Adrenal gland (tissue), 5 donors: ENCODE results near the gene PZP.

Experiments
- CTCF ChIP-seq, 6 experiments: fragments of 450-650 bp in 4 of 6; fragments of 200-600 bp in 2 of 6; sonication (generic) in 1 of 6; IDR thresholded peaks; 1 replicate in 5 of 6; 2 replicates in 1 of 6; pipeline versions ENCODE4 v1.5.1 to v1.8.0; 2016 to 2021; ENCODE audit warnings: antibody characterized with exemption in 6 of 6, mild to moderate bottlenecking in 2 of 6, moderate library complexity in 1 of 6
- POLR2A ChIP-seq, 2 donors: fragments of 450-650 bp; IDR thresholded peaks; one replicate each; pipeline ENCODE4 v1.6.1; 2017; ENCODE audit warnings: antibody characterized with exemption in 2 of 2, mild to moderate bottlenecking in 2 of 2, moderate library complexity in 1 of 2
- donor health status: DM: no; HTN: no; CAD: no.

GRCh38 chr12:9237286-9237685, 29.1 kb upstream of the PZP start:
- TF ChIP-seq CTCF (IDR thresholded peaks at IDR 0.05) (no peak), POLR2A (IDR thresholded peaks at IDR 0.05) (no peak)
